ENCODE measurements around the gene ZFP91. TPM values are rescaled to one million over a fixed set of nuclear protein-coding genes. Genes with fewer than 3 reads are reported as not detected.

Gene ZFP91
- total and polyA plus RNA-seq, 9 of the 15 experiments (the other 6 are each of a cell fraction or from before 2014, with no cell fraction given), result 17.6 to 58.3 (median 34.0) TPM

DNA sequence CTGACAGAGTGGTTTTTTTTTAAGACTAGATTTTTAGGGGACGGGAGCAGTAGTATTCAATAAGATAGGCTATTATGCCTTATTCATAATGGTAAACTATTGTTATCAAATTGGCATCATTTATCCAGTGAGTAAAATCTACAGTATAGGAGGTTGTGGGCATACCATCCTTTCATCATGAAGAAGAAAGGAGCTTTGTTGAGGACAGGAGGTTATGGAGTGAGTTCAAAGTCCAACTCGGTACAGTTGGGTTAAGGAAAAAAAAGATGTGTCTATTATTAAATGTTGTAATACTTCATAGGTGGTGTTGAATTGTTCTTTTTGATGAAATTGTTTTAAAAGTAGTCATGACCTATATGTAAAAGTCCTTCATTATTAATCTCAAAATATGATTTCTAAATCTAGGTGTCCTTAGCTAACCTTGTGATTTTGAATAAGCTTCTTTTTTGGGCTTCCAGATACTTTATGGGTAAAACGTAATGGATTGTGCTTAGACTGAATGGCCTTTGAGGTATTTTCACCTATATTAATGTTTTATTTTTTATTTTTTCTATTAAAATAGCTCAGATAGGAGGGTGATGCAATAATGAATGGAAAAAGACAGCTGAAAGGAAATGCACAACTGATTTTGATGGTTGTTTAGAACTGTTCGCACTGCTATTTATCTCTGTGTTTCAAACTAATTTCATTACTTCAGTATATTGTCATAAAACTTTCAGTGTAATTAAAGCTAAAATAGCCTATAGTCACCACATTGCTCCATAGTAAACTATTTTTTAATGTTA lies 28.3 kb downstream of the ZFP91 start:
- Histone ChIP-seq H3K9me3 (replicated peaks; ENCODE audit: control insufficient read depth, insufficient read depth, low read depth, low read length) (no peaks in the 10 kb centered on the region), H3K79me2 (ENCODE audit: control insufficient read depth, insufficient read depth, low read length) (peaks cover 86% of the 10 kb centered on the region), H3K4me2 (ENCODE audit: insufficient read depth, low read length) (no peak overlapping the region), H4K20me1 (replicated peaks; ENCODE audit: control insufficient read depth, insufficient read depth, low read length) (peaks cover 20% of the 10 kb centered on the region; the same call in 1 of the 2 replicates), H3K36me3 (ENCODE audit: control insufficient read depth, insufficient read depth, low read length) (peaks cover 48% of the 10 kb centered on the region), H3K4me3 (no peak overlapping the region), H3K27me3 (ENCODE audit: control insufficient read depth in 2 of 2, insufficient read depth in 2 of 2, low read length in 2 of 2) (no peaks in the 10 kb centered on the region), H2AFZ (ENCODE audit: low read depth, low read length) (no peak overlapping the region), H3K4me1 (replicated peaks in 1 of 2; ENCODE audit: control insufficient read depth in 2 of 2, insufficient read depth in 2 of 2, low read length in 2 of 2) (peaks cover 6 to 15% of the 10 kb centered on the region in 2 experiments; a peak in 4 of 5 replicates), H3K9ac (ENCODE audit: insufficient read depth in 1 of 2, low read depth in 2 of 2, low read length in 2 of 2) (no peak overlapping the region), H3K27ac (ENCODE audit: extremely low read depth, low read depth, low read length) (no peak overlapping the region), H3K9me1 (ENCODE audit: control insufficient read depth, insufficient read depth, low read length) (peaks cover 3% of the 10 kb centered on the region)
- ChIA-PET CTCF (ENCODE audit: low intra/inter-chr PET ratio) (no interaction called here), POLR2A (interaction anchor here (0.6 to 1.2 kb wide), 3 partner anchors 10 to 308 kb away, joined by 3 to 4 read pairs (median 4); no protein-coding TSS in a partner anchor)
- no TSS peak for BruUV-seq (replicated peaks)
- FAIRE-seq, result no peak
- no peak for TF ChIP-seq EGR1 (conservative IDR thresholded peaks at IDR 0.05)
- TF ChIP-seq ZNF778 (CRISPR knock-in tag; IDR thresholded peaks at IDR 0.05), result no peak
- TF ChIP-seq CHCHD3 (CRISPR knock-in tag; IDR thresholded peaks at IDR 0.05), result no peak
- TF ChIP-seq, protein P1, sequence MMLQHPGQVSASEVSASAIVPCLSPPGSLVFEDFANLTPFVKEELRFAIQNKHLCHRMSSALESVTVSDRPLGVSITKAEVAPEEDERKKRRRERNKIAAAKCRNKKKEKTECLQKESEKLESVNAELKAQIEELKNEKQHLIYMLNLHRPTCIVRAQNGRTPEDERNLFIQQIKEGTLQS (IDR thresholded peaks at IDR 0.05), result peak; percentile 74
- TF ChIP-seq, protein P1 (CRISPR knock-in tag; conservative IDR thresholded peaks at IDR 0.05), result no peak
- TF ChIP-seq CEBPG (CRISPR knock-in tag; IDR thresholded peaks at IDR 0.05), result no peak
- peak; percentile 73 to 86 for TF ChIP-seq CEBPG (tag; conservative IDR thresholded peaks at IDR 0.05 in 1 of 2, IDR thresholded peaks at IDR 0.05 in 1 of 2)
- peak; percentile 51 for TF ChIP-seq CEBPB (tag; IDR thresholded peaks at IDR 0.05)
- TF ChIP-seq, protein P2, sequence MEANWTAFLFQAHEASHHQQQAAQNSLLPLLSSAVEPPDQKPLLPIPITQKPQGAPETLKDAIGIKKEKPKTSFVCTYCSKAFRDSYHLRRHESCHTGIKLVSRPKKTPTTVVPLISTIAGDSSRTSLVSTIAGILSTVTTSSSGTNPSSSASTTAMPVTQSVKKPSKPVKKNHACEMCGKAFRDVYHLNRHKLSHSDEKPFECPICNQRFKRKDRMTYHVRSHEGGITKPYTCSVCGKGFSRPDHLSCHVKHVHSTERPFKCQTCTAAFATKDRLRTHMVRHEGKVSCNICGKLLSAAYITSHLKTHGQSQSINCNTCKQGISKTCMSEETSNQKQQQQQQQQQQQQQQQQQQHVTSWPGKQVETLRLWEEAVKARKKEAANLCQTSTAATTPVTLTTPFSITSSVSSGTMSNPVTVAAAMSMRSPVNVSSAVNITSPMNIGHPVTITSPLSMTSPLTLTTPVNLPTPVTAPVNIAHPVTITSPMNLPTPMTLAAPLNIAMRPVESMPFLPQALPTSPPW (CRISPR knock-in tag; IDR thresholded peaks at IDR 0.05), result no peak
- no peak for ATAC-seq
- WGBS (ENCODE audit: insufficient coverage, low coverage, missing lambda C conversion rate), result 97% methylated on average over 4 of the region's 4 CpGs
- in situ Hi-C loops (cut with MboI) (no loop called here), intact Hi-C loops (cut with micrococcal nuclease) (no loop called here)
- no peak for DNase-seq (ENCODE audit: extremely low read depth in 1 of 4, low spot score in 3 of 4)

Measured in K562 (cell line).